HG02759 (cell line): ENCODE results near the gene CD164L2.

Source experiments
- ATAC-seq: cut with Tn5 transposase; IDR thresholded peaks from one replicate; pipeline ENCODE4 v1.9.1; 2021; ENCODE audit warnings: mild to moderate bottlenecking, moderate library complexity; ENCODE audit not compliant: unreplicated experiment

Gene CD164L2

DNA sequence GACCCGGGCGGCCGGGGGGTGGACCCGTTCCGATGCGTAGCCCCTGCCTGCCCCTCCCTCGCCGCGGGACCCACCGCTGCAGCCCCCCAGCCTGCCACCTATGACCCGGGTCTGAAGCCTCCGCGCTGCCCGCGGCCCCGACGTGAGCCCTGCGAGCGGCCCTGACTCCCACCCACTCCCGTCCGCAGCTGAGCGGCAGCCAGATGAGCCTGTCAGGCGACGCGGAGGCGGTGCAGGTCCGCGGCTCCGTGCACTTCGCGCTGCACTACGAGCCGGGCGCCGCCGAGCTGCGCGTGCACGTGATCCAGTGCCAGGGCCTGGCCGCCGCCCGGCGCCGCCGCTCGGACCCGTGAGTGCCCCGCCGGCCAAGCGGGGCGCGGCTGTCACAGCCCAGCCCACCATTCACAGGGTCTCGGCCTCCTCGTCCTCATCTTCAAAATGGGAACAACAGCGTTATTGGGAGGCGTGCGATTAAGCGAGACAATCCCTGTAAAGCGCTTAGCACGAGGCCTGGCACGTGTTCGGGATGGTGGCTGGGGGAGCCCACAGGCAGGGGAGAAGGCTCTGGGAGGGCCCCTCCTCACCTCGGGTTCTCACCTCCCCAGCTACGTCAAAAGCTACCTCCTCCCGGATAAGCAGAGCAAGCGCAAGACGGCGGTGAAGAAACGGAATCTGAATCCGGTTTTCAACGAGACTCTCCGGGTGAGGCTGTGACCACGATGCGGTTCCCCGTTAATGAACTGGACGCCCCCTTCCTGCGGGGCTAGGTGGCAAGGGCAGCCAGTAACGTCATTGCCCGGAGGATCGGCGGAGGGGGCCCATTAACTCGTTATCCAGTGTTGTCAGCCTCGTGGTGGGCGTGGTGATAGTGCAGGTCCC, 33.1 kb downstream of the CD164L2 start:
- ATAC-seq = peak; percentile 23

GRCh38 chr1:27348861-27349783, 34.0 kb downstream of the CD164L2 start:
- peak; percentile 43 for ATAC-seq

DNA sequence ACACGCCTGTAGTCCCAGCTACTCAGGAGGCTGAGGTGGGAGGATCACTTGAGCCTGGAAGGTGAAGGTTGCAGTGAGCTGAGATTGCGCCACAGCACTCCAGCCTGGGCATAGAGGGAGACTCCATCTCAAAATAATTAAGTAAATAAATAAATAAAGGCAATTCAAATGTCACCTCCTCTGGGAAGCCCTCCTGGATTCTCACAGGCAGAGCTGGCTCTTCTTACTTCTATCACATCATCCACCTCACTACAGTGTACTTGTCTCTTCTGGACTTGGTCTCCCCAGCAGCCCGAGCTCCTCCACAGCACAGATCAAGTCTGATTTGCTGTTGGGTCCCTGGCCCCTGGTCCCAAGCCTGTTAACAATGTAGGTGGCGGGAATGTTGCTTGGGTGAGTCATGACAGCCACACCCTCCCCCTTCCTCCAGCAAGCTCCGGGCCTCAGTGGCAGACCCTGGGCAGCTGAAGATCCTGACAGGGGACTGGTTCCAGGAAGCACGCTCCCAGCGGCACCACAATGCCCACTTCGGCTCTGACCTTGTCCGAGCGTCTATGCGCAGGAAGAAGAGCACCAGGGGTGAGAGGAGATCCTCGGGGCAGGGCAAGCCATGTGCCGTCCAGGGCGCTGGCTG, 36.0 kb downstream of the CD164L2 start:
- no peak for ATAC-seq

GRCh38 chr1:27346357-27346756, 36.8 kb downstream of the CD164L2 start:
- no peak for ATAC-seq

GRCh38 chr1:27345272-27345671, 37.9 kb downstream of the CD164L2 start:
- ATAC-seq = no peak

DNA sequence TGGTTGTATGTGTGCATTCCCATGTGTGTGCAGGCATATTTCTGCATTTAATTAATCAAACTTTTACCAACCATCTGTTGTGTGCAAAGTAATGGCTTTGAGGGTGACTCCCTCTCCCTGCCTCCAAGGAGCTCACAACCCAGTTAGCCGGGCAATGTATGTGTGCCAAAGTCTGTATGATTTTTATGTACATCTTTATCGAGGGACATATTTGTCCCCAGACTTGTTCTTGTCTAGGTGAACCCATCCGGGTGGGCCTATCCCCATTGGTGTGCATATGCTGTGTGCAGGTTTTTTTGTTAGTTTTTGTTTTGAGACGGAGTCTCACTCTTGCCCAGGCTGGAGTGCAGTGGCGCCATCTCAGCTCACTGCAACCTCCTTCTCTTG, 39.5 kb downstream of the CD164L2 start:
- no peak for ATAC-seq

GRCh38 chr1:27342778-27343638, 40.1 kb downstream of the CD164L2 start:
- ATAC-seq = no peak

DNA sequence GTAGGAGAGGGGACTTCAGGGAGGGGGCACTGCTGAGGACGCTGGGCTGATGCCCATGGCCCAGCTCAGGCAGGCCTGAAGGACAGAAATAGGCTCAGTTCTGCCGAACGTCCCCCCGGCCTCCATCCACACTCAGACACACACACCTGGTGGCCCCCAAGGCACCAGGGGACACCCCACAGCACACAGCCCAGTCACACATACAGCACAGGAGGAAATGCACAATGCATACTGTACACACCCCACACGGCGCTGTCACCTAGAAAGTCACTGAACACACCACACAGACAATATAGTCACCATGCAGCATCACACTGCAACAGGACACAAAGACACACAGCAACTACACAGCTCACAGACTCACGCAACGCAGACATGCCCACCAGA, 40.7 kb downstream of the CD164L2 start:
- ATAC-seq = no peak

- ATAC-seq = peak; percentile 71
Measured at GRCh38 chr1:27341525-27342252, 41.4 kb downstream of the CD164L2 start, which contains the start of gene SYTL1. Gene SYTL1, plus strand, starts transcription at chr1:27342022. Its CDS starts 3,313 bp downstream, at chr1:27345335.

DNA sequence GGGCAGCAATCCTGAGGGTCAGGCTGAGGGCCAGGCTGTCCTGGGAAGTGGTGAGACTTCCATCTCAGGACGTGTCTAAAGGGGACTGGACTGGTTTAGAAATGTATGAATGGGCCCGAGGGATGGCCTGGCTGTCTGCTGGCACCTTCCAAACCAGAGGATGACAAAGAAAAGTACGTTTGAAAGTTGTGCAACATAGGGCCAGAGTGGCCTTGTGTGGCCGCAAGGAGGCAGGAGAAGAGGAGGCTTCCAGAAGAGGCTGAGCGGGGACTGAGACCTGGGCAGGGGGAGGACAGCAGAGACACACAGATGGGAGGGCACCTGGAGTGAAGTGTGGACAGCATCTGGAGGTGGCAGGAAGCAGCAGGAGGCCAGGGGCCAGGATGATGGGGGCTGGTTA, 43.9 kb downstream of the CD164L2 start:
- no peak for ATAC-seq

DNA sequence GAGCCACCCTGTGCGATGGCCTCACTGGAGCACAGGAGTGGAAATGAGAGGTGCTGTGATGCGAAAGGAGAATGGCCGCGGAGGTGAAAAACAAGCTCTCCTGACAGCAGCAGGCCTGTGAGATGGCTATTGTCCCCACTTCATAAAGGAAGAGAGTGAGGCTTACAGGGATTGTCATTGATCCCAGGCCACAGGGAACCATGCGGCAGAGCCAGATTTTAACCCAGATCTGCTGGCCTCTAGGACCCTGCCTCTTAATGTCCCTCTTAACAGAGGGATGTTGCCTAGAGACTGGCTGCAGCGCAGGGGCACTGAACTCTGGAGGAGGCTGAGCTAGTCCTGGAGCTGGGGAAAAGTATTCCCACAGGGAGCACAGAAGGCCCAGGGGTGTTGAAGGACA, 44.4 kb downstream of the CD164L2 start:
- no peak for ATAC-seq

DNA sequence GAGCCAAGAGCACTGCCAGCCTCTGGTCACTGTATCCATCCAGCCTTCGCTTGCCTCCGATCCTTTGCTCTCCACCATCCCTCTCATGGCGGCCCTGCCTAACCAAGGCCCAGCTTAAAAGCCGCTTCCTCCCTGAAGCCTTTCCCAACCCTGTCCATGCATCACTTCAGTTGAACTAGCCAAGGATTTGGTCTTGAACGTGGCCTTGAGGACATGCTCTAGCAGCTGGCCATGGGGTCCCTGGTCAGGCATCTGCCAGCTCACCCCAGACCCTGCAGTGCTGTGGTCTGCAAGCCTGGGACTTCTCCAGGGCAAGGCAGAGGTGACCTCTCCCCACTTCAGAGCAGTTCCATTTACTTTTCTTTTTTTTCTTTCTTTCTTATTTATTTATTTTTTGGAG, 46.4 kb downstream of the CD164L2 start:
- no peak for ATAC-seq

- no peak for ATAC-seq
Measured at GRCh38 chr1:27335506-27336422, 47.4 kb downstream of the CD164L2 start.

GRCh38 chr1:27333717-27334279, 49.3 kb downstream of the CD164L2 start:
- ATAC-seq = no peak

DNA sequence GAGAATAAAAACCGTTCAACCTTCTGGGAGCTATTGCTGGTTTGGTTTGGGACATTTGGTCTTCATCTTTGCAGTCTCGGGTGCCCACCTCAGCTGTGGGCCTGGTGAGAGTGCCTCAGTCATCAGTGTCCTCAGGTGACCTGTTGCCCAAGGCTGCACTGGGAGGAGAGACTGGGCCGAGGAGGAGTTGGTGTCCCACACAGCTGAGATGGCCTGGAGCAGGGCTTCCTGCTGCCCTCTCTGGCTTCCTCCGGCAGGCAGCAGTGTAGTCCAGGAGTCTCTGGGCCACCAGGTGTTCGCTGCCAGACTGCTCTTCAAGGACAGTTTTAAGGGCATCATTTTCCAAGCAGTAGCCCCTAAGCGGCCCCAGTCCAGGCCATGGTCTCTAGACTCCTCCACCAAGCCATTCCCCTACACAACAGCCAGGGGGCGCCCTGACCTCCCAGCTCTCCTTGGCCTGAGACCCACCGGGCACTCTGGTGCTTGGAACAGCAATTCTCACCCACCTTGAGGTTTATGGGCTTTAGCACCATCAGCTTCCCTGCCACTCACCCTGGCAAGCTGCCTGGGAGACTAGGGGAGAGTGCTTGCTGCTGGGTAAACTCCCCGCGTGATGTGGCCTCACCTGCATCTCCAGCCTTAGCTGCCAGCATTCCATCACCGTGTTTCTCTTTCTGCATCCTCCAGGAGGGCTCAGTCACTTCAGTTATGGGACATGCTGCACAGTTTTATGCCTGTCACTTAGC, 50.4 kb downstream of the CD164L2 start:
- ATAC-seq = no peak

- no peak for ATAC-seq
Measured at GRCh38 chr1:27331922-27332321, 51.2 kb downstream of the CD164L2 start.

GRCh38 chr1:27331426-27331825, 51.7 kb downstream of the CD164L2 start:
- ATAC-seq = no peak

DNA sequence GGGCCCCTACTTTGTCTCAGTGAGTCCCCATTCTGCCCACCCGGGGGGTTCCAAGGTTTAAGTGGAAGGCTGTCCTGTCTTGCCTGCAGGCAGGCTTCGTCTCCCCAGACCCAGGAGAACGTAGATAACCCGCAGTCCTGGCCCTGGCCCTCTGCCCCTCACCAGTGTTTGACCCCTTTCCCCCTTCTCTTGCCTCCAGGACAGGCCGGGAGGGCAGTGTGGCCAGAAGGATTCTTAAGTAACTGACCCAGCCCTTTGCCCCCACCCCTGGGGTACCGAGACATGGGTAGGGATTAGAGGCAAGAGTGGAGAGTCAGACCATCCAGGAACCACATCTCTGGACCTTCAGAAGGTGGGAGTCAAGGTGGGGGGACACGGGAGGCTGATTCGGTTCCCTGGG, 52.3 kb downstream of the CD164L2 start:
- ATAC-seq = no peak
